CD4-positive, alpha-beta T cell (primary cell): ENCODE measurements around the gene B3GNT9. TPM values are rescaled to one million over a fixed set of nuclear protein-coding genes. Genes with fewer than 3 reads are reported as not detected.
A peak's percentile ranks its signal among the peaks of the same experiment; 100 is the strongest.

Experiments used
- ATAC-seq: fragments of 200-7000 bp; cut with Tn5 transposase; one replicate; pipeline ENCODE4 v1.10.0; 2022; ENCODE audit warnings: mild to moderate bottlenecking; ENCODE audit not compliant: poor library complexity
- CTCF ChIA-PET: fragments of 350-600 bp; sonication (Branson Sonifier 250); formaldehyde crosslinking; loops from one replicate; lab custom pipeline; 2021; ENCODE audit warnings: antibody characterized with exemption, inconsistent platforms; lab: Charles Lee
- POLR2A ChIA-PET: fragments of 350-600 bp; sonication (Branson Sonifier 250); formaldehyde crosslinking; loops from one replicate; lab custom pipeline; 2021; ENCODE audit warnings: antibody characterized with exemption, inconsistent platforms; lab: Charles Lee
- DNase-seq, 14 experiments: peaks; one replicate each; pipeline ENCODE4 v3.0.0-alpha.2; 2013 to 2020; ENCODE audit warnings: mixed read lengths in 2 of 14
- H3K27ac ChIP-seq, 2 donors: one replicate each; pipeline versions ENCODE4 v1.5.1 to v1.7.0; 2013; ENCODE audit warnings: low read length in 2 of 2, low read depth in 1 of 2, mild to moderate bottlenecking in 1 of 2
- H3K27me3 ChIP-seq, 2 experiments: 1 replicate in 1 of 2; 2 replicates in 1 of 2; pipeline versions ENCODE4 v1.6.1 to v1.7.0; 2013; ENCODE audit warnings: low read length in 2 of 2, control low read depth in 1 of 2, mild to moderate bottlenecking in 1 of 2, moderate library complexity in 1 of 2; ENCODE audit not compliant: insufficient read depth in 2 of 2, control insufficient read depth in 1 of 2
- H3K36me3 ChIP-seq: one replicate; pipeline ENCODE4 v1.6.1; 2013; ENCODE audit warnings: low read length, control low read depth; ENCODE audit not compliant: insufficient read depth
- H3K4me1 ChIP-seq: one replicate; pipeline ENCODE4 v1.6.1; 2013; ENCODE audit warnings: low read length, control low read depth; ENCODE audit not compliant: insufficient read depth
- H3K4me3 ChIP-seq: one replicate; pipeline ENCODE4 v1.5.1; 2013; ENCODE audit warnings: mild to moderate bottlenecking, low read length, moderate library complexity
- H3K9me3 ChIP-seq, 2 experiments: 1 replicate in 1 of 2; 2 replicates in 1 of 2; pipeline versions ENCODE4 v1.6.1 to v1.7.0; 2013; ENCODE audit warnings: low read length in 2 of 2, mild to moderate bottlenecking in 2 of 2, control low read depth in 1 of 2, moderate library complexity in 1 of 2; ENCODE audit not compliant: control insufficient read depth in 1 of 2, insufficient read depth in 1 of 2
- H3K27ac Mint-ChIP-seq: one replicate; pipeline ENCODE4 v1.8.0; 2020; ENCODE audit warnings: mixed read lengths
- H3K27me3 Mint-ChIP-seq: one replicate; pipeline ENCODE4 v1.8.0; 2021; ENCODE audit warnings: mixed read lengths
- H3K36me3 Mint-ChIP-seq: one replicate; pipeline ENCODE4 v1.8.0; 2021; ENCODE audit warnings: low read depth, mixed read lengths
- H3K4me1 Mint-ChIP-seq: one replicate; pipeline ENCODE4 v1.8.0; 2021; ENCODE audit warnings: low read depth, mixed read lengths
- H3K4me3 Mint-ChIP-seq: one replicate; pipeline ENCODE4 v1.8.0; 2020; ENCODE audit warnings: mild to moderate bottlenecking, mixed read lengths
- H3K9me3 Mint-ChIP-seq: one replicate; pipeline ENCODE4 v1.8.0; 2020; ENCODE audit warnings: mixed read lengths
- CTCF ChIP-seq: fragments of 200-600 bp; IDR thresholded peaks from one replicate; pipeline ENCODE4 v1.8.0; 2022; ENCODE audit warnings: antibody characterized with exemption, mild to moderate bottlenecking
- intact Hi-C, 2 experiments: fragments of 100-400 bp; cut with DNase I in 1 of 2; cut with micrococcal nuclease in 1 of 2; formaldehyde crosslinking; loops; one replicate each; pipeline versions ENCODE4 v1.15.1 to v1.9.0; 2023 to 2025; cut with DNase I, micrococcal nuclease
- total RNA-seq, 174 experiments: library from RNA in 2 of 174; stranded (reverse) in 2 of 174; gene quantifications; one replicate each; pipeline ENCODE4 v1.2.3 and lab custom pipeline; 2021 to 2026

The B3GNT9 gene
- total RNA-seq, 2 experiments from 2014 or later: 2.0 to 2.5 TPM

GRCh38 chr16:67174706-67175231 lies 24.0 kb upstream of the B3GNT9 start:
- no peaks in the 10 kb centered on the region for H3K9me3 ChIP-seq
- Mint-ChIP-seq H3K4me1 (peaks cover 47% of the 10 kb centered on the region), H3K27me3 (peaks cover 74% of the 10 kb centered on the region), H3K9me3 (no peaks in the 10 kb centered on the region), H3K4me3 (no peak overlapping the region), H3K27ac (no peak overlapping the region), H3K36me3 (no peaks in the 10 kb centered on the region)
- peak overlapping the region; percentile 53 for H3K4me3 ChIP-seq
- CTCF ChIA-PET: interaction anchor here (1.0 to 4.2 kb wide), 3 partner anchors 10 to 19 kb away, joined by 4 to 17 read pairs (median 15); partner anchors contain the start of genes FBXL8 and TRADD
- intact Hi-C loops: no loop called here
- peaks cover 27 to 41% of the 10 kb centered on the region in 2 experiments for H3K27me3 ChIP-seq
- POLR2A ChIA-PET: interaction anchor here (1.1 to 5.7 kb wide), 3 partner anchors 12 to 161 kb away, joined by 3 to 44 read pairs (median 16); partner anchors contain the start of genes FBXL8 and TRADD
- ATAC-seq: no peak
- TF ChIP-seq CTCF: no peak
- no peak overlapping the region for H3K27ac ChIP-seq
- no peaks in the 10 kb centered on the region for H3K36me3 ChIP-seq
- peaks cover 54% of the 10 kb centered on the region for H3K4me1 ChIP-seq
- DNase-seq: no peak

- Histone ChIP-seq H3K27ac (no peak overlapping the region), H3K4me1 (peaks cover 61% of the 10 kb centered on the region), H3K4me3 (peak overlapping the region; percentile 53), H3K27me3 (peaks cover 33 to 43% of the 10 kb centered on the region in 2 experiments), H3K9me3 (peaks cover 0 to 6% of the 10 kb centered on the region in 2 experiments), H3K36me3 (no peaks in the 10 kb centered on the region)
- H3K4me3 Mint-ChIP-seq: peak overlapping the region; percentile 82
- H3K4me1 Mint-ChIP-seq: peaks cover 50% of the 10 kb centered on the region
- TF ChIP-seq CTCF: no peak
- H3K27me3 Mint-ChIP-seq: peaks cover 80% of the 10 kb centered on the region
- no peaks in the 10 kb centered on the region for H3K9me3 Mint-ChIP-seq
- POLR2A ChIA-PET: interaction anchor here (3.2 to 5.7 kb wide), 2 partner anchors 11 to 15 kb away, joined by 16 to 44 read pairs; partner anchors contain the start of genes FBXL8 and TRADD
- no peak overlapping the region for H3K27ac Mint-ChIP-seq
- intact Hi-C loops: no loop called here
- no peaks in the 10 kb centered on the region for H3K36me3 Mint-ChIP-seq
- peak; percentile 38 to 88 (median 58) for DNase-seq
- peak; percentile 73 for ATAC-seq
- CTCF ChIA-PET: interaction anchor here (1.0 to 4.2 kb wide), 3 partner anchors 11 to 19 kb away, joined by 4 to 17 read pairs (median 15); partner anchors contain the start of genes FBXL8 and TRADD
Measured at GRCh38 chr16:67173808-67174705, 23.3 kb upstream of the B3GNT9 start.

GRCh38 chr16:67173323-67173722 lies 22.5 kb upstream of the B3GNT9 start:
- CTCF ChIA-PET: no interaction called here
- no peak for TF ChIP-seq CTCF
- Histone ChIP-seq H3K4me3 (peak overlapping the region; percentile 53), H3K4me1 (peaks cover 59% of the 10 kb centered on the region), H3K27ac (no peak overlapping the region), H3K27me3 (peaks cover 40 to 49% of the 10 kb centered on the region in 2 experiments), H3K9me3 (peaks cover 0 to 10% of the 10 kb centered on the region in 2 experiments), H3K36me3 (no peaks in the 10 kb centered on the region)
- DNase-seq: no peak
- intact Hi-C loops: no loop called here
- POLR2A ChIA-PET: interaction anchor here (3.2 to 5.7 kb wide), 2 partner anchors 10 to 14 kb away, joined by 16 to 44 read pairs; partner anchors contain the start of genes FBXL8 and TRADD
- no peak for ATAC-seq
- H3K27ac Mint-ChIP-seq: no peak overlapping the region
- peaks cover 81% of the 10 kb centered on the region for H3K27me3 Mint-ChIP-seq
- no peaks in the 10 kb centered on the region for H3K36me3 Mint-ChIP-seq
- H3K4me1 Mint-ChIP-seq: peaks cover 47% of the 10 kb centered on the region
- H3K9me3 Mint-ChIP-seq: no peaks in the 10 kb centered on the region
- peak overlapping the region; percentile 82 for H3K4me3 Mint-ChIP-seq
